GM12878 (cell line): ENCODE measurements around the gene SHANK3. TPM values are rescaled to one million over a fixed set of nuclear protein-coding genes. Genes with fewer than 3 reads are reported as not detected.

Experiments
- ATAC-seq: fragments of 200-7000 bp; cut with Tn5 transposase; 3 replicates; pipeline ENCODE4 v1.9.1; 2020; ENCODE audit warnings: mild to moderate bottlenecking, moderate library complexity
- BruUV-seq: library from RNA; stranded (reverse); fragments of 400-500 nt; replicated peaks from 2 replicates; lab custom pipeline; 2021; lab: Mats Ljungman, UMichigan
- CTCF ChIA-PET: fragments of 300-600 bp; sonication (Branson Sonifier 250); formaldehyde crosslinking; extraction: SDS; loops from one replicate; lab custom pipeline; 2021; ENCODE audit warnings: inconsistent platforms; lab: Yijun Ruan, JAX
- POLR2A ChIA-PET: fragments of 350-600 bp; formaldehyde crosslinking; extraction: SDS; loops from one replicate; lab custom pipeline; 2021; ENCODE audit warnings: inconsistent platforms; lab: Charles Lee
- RAD21 ChIA-PET: fragments of 300-600 bp; sonication (Branson Sonifier 250); formaldehyde crosslinking; loops from one replicate; lab custom pipeline; 2023; ENCODE audit warnings: antibody characterized with exemption; ENCODE audit not compliant: unreplicated experiment; lab: Charles Lee
- SMC1A ChIA-PET: fragments of 300-600 bp; sonication (Branson Sonifier 250); formaldehyde crosslinking; loops from one replicate; lab custom pipeline; 2023; ENCODE audit not compliant: unreplicated experiment, uncharacterized antibody; lab: Charles Lee
- DNase-seq: peaks from one replicate; pipeline ENCODE4 v3.0.0-alpha.2; 2011; ENCODE audit warnings: low read depth, low spot score
- FAIRE-seq: peaks from 3 replicates; lab custom pipeline; 2011; peaks lifted over from hg19 to GRCh38; lab: Jason Lieb, UNC
- H2AFZ ChIP-seq: 2 replicates; pipeline ENCODE4 v1.6.0; 2011; ENCODE audit warnings: low read depth, low read length, control low read depth; ENCODE audit not compliant: control insufficient read depth
- H3K27ac ChIP-seq: 2 replicates; pipeline ENCODE4 v1.5.1; 2011; ENCODE audit warnings: control low read depth; ENCODE audit not compliant: control insufficient read depth, insufficient read depth
- H3K27me3 ChIP-seq, 2 experiments: replicated peaks in 1 of 2; 2 replicates each; pipeline versions ENCODE4 v1.6.0 to v1.6.1; 2011; ENCODE audit warnings: low read length in 1 of 2; ENCODE audit not compliant: control insufficient read depth in 2 of 2, insufficient read depth in 2 of 2
- H3K36me3 ChIP-seq, 2 experiments: 2 replicates each; pipeline ENCODE4 v1.5.1; 2011; ENCODE audit warnings: low read length in 1 of 2; ENCODE audit not compliant: control insufficient read depth in 2 of 2, insufficient read depth in 2 of 2
- H3K4me1 ChIP-seq: 2 replicates; pipeline ENCODE4 v1.6.1; 2011; ENCODE audit warnings: mild to moderate bottlenecking, low read length, moderate library complexity, mixed read lengths; ENCODE audit not compliant: control insufficient read depth, insufficient read depth
- H3K4me2 ChIP-seq: 2 replicates; pipeline ENCODE4 v1.6.0; 2011; ENCODE audit warnings: control low read depth; ENCODE audit not compliant: control insufficient read depth, insufficient read depth
- H3K4me3 ChIP-seq: fragments of 200-600 bp; sonication (generic); 2 replicates; pipeline ENCODE4 v1.5.1; 2016
- H3K79me2 ChIP-seq: 2 replicates; pipeline ENCODE4 v1.6.0; 2011; ENCODE audit warnings: low read length; ENCODE audit not compliant: control insufficient read depth, insufficient read depth
- H3K9ac ChIP-seq: 2 replicates; pipeline ENCODE4 v1.8.0; 2011; ENCODE audit warnings: low read length, control low read depth, mixed read lengths; ENCODE audit not compliant: control insufficient read depth, insufficient read depth
- H3K9me3 ChIP-seq: replicated peaks from 3 replicates; pipeline ENCODE4 v1.5.1; 2011; ENCODE audit warnings: mild to moderate bottlenecking, low read length; ENCODE audit not compliant: control insufficient read depth, insufficient read depth
- H4K20me1 ChIP-seq: 2 replicates; pipeline ENCODE4 v1.6.0; 2011; ENCODE audit not compliant: control insufficient read depth, insufficient read depth
- CTCF ChIP-seq, 3 experiments: IDR thresholded peaks in 2 of 3; conservative IDR thresholded peaks in 1 of 3; 2 replicates each; pipeline ENCODE4 v1.5.1; 2011; ENCODE audit warnings: low read depth in 3 of 3, low read length in 3 of 3, mild to moderate bottlenecking in 3 of 3, control low read depth in 2 of 3, moderate library complexity in 2 of 3, inconsistent platforms in 1 of 3, mixed read lengths in 1 of 3; ENCODE audit not compliant: control insufficient read depth in 2 of 3, insufficient read depth in 1 of 3; ENCODE audit errors: extremely low read depth in 1 of 3
- RAD21 ChIP-seq: IDR thresholded peaks from 2 replicates; pipeline ENCODE4 v1.6.1; 2011; ENCODE audit warnings: mild to moderate bottlenecking, low read depth, low read length, moderate library complexity; ENCODE audit not compliant: insufficient read depth
- RUNX3 ChIP-seq: IDR thresholded peaks from 2 replicates; pipeline ENCODE4 v1.6.1; 2012; ENCODE audit warnings: low read length, inconsistent platforms
- SMC3 ChIP-seq: IDR thresholded peaks from 2 replicates; pipeline ENCODE4 v1.6.1; 2011; ENCODE audit warnings: low read length, improper control_type of control experiment, borderline replicate concordance
- ZBED1 ChIP-seq: IDR thresholded peaks from 2 replicates; pipeline ENCODE4 v1.6.1; 2016; ENCODE audit warnings: borderline replicate concordance
- ZNF207 ChIP-seq: fragments of 450-650 bp; IDR thresholded peaks from 2 replicates; pipeline ENCODE4 v1.6.1; 2014; ENCODE audit warnings: antibody characterized with exemption, mild to moderate bottlenecking, borderline replicate concordance
- WGBS: methylation state at CpG from one replicate; pipeline ENCODE4 v1.1.6; 2016; ENCODE audit warnings: low lambda C conversion rate; ENCODE audit not compliant: insufficient replicate concordance, insufficient coverage; ENCODE audit errors: missing lambda C conversion rate; 5-methylcytosine and 5-hydroxymethylcytosine counted together
- in situ Hi-C: fragments of 300-500 bp; cut with MboI; formaldehyde crosslinking; loops from 9 replicates; pipeline ENCODE4 v1.14.3; 2018; ENCODE audit warnings: mixed read lengths
- intact Hi-C: fragments of 100-400 bp; cut with micrococcal nuclease; formaldehyde crosslinking; loops from one replicate; pipeline ENCODE4 v1.14.2; 2022; ENCODE audit not compliant: unreplicated experiment
- polyA plus RNA-seq, 11 experiments: library from polyadenylated mRNA; depleted of rRNA in 4 of 11; unstranded in 6 of 11; stranded (reverse) in 5 of 11; fragments of >200 nt; fragmentation: Nextera tagmentation in 4 of 11; fragmentation: Illumina TruSeq in 1 of 11; extraction: Ambion mirVana in 4 of 11; extraction: Trizol in 1 of 11; gene quantifications; 1 replicate in 1 of 11; 2 replicates in 10 of 11; pipeline versions ENCODE4 v1.2.1 to v1.2.3, GENCODE V29; 2011 to 2016; ENCODE audit warnings: inconsistent platforms in 2 of 11, missing spikeins in 2 of 11, low read depth in 1 of 11
- total RNA-seq, 4 experiments: library from RNA; depleted of rRNA in 3 of 4; stranded (reverse); fragments of >200 nt in 3 of 4; fragmentation: Illumina TruSeq in 1 of 4; extraction: Trizol in 1 of 4; gene quantifications; 2 replicates each; pipeline versions ENCODE4 v1.2.1 to v1.2.3, GENCODE V29; 2013 to 2021

SHANK3 gene
- total and polyA plus RNA-seq, 10 of the 15 experiments (the other 5 are each of a cell fraction or from before 2014, with no cell fraction given), result under 0.01 to 0.10 (median 0.05) TPM; not detected in 6

DNA sequence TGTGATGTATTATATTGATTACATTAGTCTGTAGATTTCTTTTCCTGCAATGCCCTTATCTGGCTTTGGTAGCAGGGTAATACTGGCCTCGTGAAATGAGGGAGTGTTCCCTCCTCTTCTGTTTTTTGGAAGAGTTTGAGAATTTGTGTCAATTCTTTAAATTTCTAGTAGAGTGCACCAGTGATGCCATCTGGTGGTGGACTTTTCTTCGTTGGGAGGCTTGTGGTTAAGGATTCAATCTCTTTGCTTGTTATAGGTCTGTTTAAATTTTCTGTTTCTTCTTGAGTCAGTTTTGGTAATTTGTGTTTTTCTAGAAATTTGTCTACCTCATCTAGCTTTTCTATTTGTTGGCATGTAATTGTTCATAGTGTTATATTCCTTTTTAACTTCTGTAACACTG is 18.9 kb downstream of the SHANK3 start:
- ATAC-seq, result peak; percentile 47
- no peak overlapping the region for H2AFZ ChIP-seq
- RAD21 ChIA-PET, result interaction anchor here (0.9 to 1.1 kb wide), 2 partner anchors 70 to 219 kb away, joined by 3 to 4 read pairs; no protein-coding TSS in a partner anchor
- no peaks in the 10 kb centered on the region; a peak in 2 of 4 replicates for H3K27me3 ChIP-seq
- H3K9me3 ChIP-seq, result no peaks in the 10 kb centered on the region
- no TSS peak for BruUV-seq
- CTCF ChIA-PET, result interaction anchor here (0.6 to 3.1 kb wide), 11 partner anchors 9 to 128 kb away, joined by 3 to 15 read pairs (median 4); no protein-coding TSS in a partner anchor
- intact Hi-C loops, result loop anchor here (5.0 kb wide), 2 partner anchors 69 to 439 kb away; partner anchors contain the start of gene HDAC10
- no peaks in the 10 kb centered on the region for H3K4me1 ChIP-seq
- POLR2A ChIA-PET, result no interaction called here
- peak; percentile 71 for FAIRE-seq
- no peak overlapping the region for H3K27ac ChIP-seq
- no peaks in the 10 kb centered on the region for H3K36me3 ChIP-seq
- H3K4me2 ChIP-seq, result no peak overlapping the region
- H4K20me1 ChIP-seq, result no peaks in the 10 kb centered on the region
- H3K79me2 ChIP-seq, result no peaks in the 10 kb centered on the region
- peak; percentile 13 for DNase-seq
- WGBS, result 0% methylated on average over 2 of the region's 2 CpGs
- TF ChIP-seq ZBED1 (no peak), RUNX3 (peak; percentile 78), SMC3 (peak; percentile 66), ZNF207 (no peak), CTCF (IDR thresholded peaks at IDR 0.05 in 2 of 3, conservative IDR thresholded peaks at IDR 0.05 in 1 of 3; ENCODE audit: control insufficient read depth in 2 of 3, extremely low read depth in 1 of 3, insufficient read depth in 1 of 3, low read depth in 3 of 3, low read length in 3 of 3) (peak; percentile 35 to 55 (median 55); a peak in 5 of 6 replicates), RAD21 (peak; percentile 74)
- no peak overlapping the region for H3K4me3 ChIP-seq
- in situ Hi-C loops, result no loop called here
- SMC1A ChIA-PET, result interaction anchor here (0.6 to 1.8 kb wide), 3 partner anchors 64 to 273 kb away, joined by 3 to 5 read pairs (median 4); partner anchors contain the start of gene ARSA
- H3K9ac ChIP-seq, result no peak overlapping the region
